ENCODE data around the gene AFAP1.
"Not testable (repeated sequence)": the region's sequence is repeated elsewhere in the genome, so short reads cannot be mapped to it uniquely, and the experiment has no call there.

AFAP1 gene

DNA sequence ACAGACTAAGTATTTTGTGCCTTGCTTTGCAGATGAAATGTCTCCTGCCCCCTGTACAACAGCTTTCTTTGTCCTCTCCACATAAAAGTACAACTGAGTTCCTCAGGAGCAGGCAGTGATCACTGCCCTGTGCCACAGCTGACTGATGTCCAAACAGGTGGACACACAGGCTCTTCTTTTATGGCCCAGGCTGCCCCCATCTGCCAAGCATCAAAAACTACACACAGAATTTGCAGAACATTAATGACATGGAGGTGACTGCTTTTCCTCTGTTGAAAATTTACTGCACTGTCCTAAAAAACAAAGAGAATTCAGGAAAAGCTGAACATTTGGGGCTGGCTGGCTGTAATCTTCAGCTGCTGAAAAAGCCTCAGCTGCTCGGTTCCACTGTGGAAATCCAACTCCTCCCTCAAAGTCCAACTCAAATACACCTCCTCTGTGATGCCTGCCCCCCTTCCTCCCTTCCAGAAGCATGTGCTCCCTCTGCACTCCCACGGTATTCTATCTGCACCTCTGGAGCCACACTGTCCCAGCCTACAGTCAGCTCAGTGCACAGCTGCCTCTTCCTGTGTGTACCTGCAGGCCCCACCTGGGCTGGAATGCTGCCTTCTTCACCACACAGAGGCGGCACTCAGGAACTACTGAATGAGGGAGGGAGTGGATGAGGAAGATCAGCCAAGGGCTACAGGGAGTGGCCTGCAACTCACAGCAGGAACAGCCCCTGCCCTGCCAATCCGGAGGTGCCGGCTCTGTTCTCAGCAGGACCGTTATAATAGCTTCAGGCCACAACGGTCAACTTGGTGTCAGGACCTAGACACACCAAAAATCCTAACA lies 10.3 kb downstream of the AFAP1 start:
- in situ Hi-C loops (cut with MboI; ENCODE audit: low sequenced_read_pairs), result no loop called here
- DNase-seq (ENCODE audit: low spot score in 2 of 2), result peak in 1 of 2 experiments; percentile 35

DNA sequence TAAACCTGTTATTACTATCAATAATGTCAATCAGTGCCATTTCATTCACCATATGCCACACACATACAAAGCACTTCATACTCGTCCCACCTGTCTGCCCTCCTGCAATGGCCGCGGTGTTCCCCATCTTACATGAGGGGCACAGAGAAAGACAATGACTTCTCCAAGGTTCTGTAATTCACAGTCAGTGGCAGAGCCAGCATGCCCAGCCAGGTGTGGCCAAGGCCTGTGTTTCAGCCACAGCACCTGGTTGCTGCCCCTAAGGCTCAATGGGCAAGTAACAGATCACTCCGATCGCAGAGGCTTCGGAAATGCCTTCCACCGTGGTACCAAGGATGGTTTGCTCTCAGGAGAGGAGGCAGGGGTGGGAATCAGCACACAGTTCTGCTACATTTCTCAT lies 10.9 kb downstream of the AFAP1 start:
- no peaks in the 10 kb centered on the region for H3K9me3 ChIP-seq
- H3K27me3 ChIP-seq (ENCODE audit: low read depth), result no peaks in the 10 kb centered on the region
- DNase-seq (ENCODE audit: low spot score in 2 of 2), result no peak
- no peak overlapping the region for H3K4me3 ChIP-seq
- no peaks in the 10 kb centered on the region for H3K36me3 ChIP-seq (replicated peaks)
- in situ Hi-C loops (cut with MboI; ENCODE audit: low sequenced_read_pairs), result no loop called here
- H3K4me1 ChIP-seq, result peaks cover 8% of the 10 kb centered on the region

More for the DNA sequence above, 10.3 kb downstream of the AFAP1 start:
- Histone ChIP-seq H3K9me3 (no peaks in the 10 kb centered on the region), H3K4me3 (no peak overlapping the region), H3K36me3 (replicated peaks) (no peaks in the 10 kb centered on the region), H3K27me3 (ENCODE audit: low read depth) (no peaks in the 10 kb centered on the region), H3K4me1 (peaks cover 3% of the 10 kb centered on the region; the same call in 1 of the 2 replicates)

DNA sequence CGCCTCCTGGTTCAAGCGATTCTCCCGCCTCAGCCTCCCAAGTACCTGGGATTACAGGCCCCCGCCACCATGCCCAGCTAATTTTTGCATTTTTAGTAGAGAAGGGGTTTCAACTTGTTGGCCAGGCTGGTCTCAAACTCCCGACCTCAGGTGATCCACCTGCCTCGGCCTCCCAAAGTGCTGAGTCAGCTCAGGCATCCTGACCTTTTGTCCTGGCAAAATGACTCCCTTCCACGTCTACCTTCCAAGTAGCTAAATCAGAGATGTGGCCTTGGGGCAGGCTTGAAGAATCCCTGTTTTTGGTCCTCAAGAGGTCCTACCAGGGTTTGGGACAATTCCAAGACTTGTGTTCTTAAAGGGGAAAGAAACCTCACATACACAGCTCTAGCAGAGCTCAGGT lies 12.8 kb downstream of the AFAP1 start:
- DNase-seq (ENCODE audit: low spot score in 2 of 2), result no peak
- Histone ChIP-seq H3K4me1 (peaks cover 10% of the 10 kb centered on the region), H3K36me3 (replicated peaks) (no peaks in the 10 kb centered on the region), H3K9me3 (no peaks in the 10 kb centered on the region), H3K27me3 (ENCODE audit: low read depth) (no peaks in the 10 kb centered on the region), H3K4me3 (no peak overlapping the region)
- in situ Hi-C loops (cut with MboI; ENCODE audit: low sequenced_read_pairs), result no loop called here

DNA sequence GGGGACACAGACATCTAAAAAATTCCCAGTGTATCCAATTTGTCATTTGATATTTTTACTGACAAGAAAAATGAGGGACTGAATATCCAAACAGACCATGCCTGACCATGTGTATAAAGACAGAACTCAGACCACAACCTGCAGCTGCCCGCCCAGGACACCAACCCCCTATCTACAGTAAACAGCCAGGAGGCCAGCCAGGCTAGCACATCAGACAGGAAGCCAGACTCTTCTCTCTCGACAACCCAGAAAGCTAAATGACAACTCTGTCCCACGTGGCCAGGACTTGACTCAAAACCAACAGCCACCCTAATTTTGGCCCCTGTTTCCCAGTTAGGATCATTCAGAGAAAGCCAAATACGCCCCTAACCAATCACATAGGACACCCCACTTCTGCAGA lies 15.1 kb downstream of the AFAP1 start:
- H3K9me3 ChIP-seq, result no peaks in the 10 kb centered on the region
- peaks cover 5% of the 10 kb centered on the region; the same call in 1 of the 2 replicates for H3K36me3 ChIP-seq (replicated peaks)
- no peak overlapping the region for H3K4me3 ChIP-seq
- DNase-seq (ENCODE audit: low spot score in 2 of 2), result no peak
- in situ Hi-C loops (cut with MboI; ENCODE audit: low sequenced_read_pairs), result no loop called here
- H3K27me3 ChIP-seq (ENCODE audit: low read depth), result no peaks in the 10 kb centered on the region
- peaks cover 7% of the 10 kb centered on the region for H3K4me1 ChIP-seq

- in situ Hi-C loops (cut with MboI; ENCODE audit: low sequenced_read_pairs), result no loop called here
- Histone ChIP-seq H3K9me3 (no peaks in the 10 kb centered on the region), H3K4me3 (no peak overlapping the region), H3K36me3 (replicated peaks) (peaks cover 5% of the 10 kb centered on the region; the same call in 1 of the 2 replicates), H3K27me3 (ENCODE audit: low read depth) (no peaks in the 10 kb centered on the region), H3K4me1 (peaks cover 7% of the 10 kb centered on the region)
- DNase-seq (ENCODE audit: low spot score in 2 of 2), result no peak
Measured at GRCh38 chr4:7924163-7924562, 15.5 kb downstream of the AFAP1 start.

DNA sequence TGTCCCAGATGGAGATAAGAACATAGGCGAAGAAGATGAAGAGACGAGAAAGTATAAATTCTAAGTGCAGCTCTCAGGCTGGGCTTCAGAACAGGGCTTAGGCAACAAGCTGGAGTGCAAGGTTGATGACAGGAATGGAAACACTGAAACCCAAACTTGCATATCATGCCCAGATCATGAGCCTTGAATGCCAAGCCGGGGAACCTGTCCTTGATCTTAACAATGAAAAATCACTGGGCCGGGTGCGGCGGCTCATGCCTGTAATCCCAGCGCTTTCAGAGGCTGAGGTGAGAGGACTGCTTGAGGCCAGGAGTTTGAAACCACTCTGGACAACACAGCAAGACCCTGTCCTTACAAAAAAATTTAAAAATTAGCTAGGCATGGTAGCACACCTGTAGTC lies 17.2 kb downstream of the AFAP1 start:
- no peaks in the 10 kb centered on the region for H3K9me3 ChIP-seq

GRCh38 chr4:7918981-7919380 lies 20.7 kb downstream of the AFAP1 start:
- DNase-seq (ENCODE audit: low spot score in 2 of 2), result no peak
- Histone ChIP-seq H3K27me3 (ENCODE audit: low read depth) (no peaks in the 10 kb centered on the region), H3K4me1 (peaks cover 4% of the 10 kb centered on the region), H3K4me3 (no peak overlapping the region), H3K9me3 (no peaks in the 10 kb centered on the region), H3K36me3 (replicated peaks) (peaks cover 5% of the 10 kb centered on the region; the same call in 1 of the 2 replicates)
- in situ Hi-C loops (cut with MboI; ENCODE audit: low sequenced_read_pairs), result no loop called here

More for the DNA sequence above, 17.2 kb downstream of the AFAP1 start:
- no peak for DNase-seq (ENCODE audit: low spot score in 2 of 2)
- peaks cover 7% of the 10 kb centered on the region for H3K4me1 ChIP-seq
- H3K4me3 ChIP-seq, result no peak overlapping the region
- in situ Hi-C loops (cut with MboI; ENCODE audit: low sequenced_read_pairs), result no loop called here
- H3K36me3 ChIP-seq (replicated peaks), result peaks cover 5% of the 10 kb centered on the region; the same call in 1 of the 2 replicates
- H3K27me3 ChIP-seq (ENCODE audit: low read depth), result no peaks in the 10 kb centered on the region

DNA sequence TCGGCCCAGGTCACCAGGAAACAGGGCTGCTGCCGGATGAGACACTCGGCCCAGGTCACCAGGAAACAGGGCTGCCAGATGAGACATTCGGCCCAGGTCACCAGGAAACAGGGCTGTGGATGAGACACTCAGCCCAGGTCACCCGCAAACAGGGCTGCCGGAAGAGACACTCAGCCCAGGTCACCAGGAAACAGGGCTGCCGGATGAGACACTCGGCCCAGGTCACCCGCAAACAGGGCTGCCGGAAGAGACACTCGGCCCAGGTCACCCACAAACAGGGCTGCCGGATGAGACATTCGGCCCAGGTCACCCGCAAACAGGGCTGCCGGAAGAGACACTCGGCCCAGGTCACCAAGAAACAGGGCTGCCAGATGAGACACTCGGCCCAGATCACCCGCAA lies 21.5 kb downstream of the AFAP1 start:
- H3K4me3 ChIP-seq; DNase-seq (ENCODE audit: low spot score in 2 of 2); H3K36me3 ChIP-seq (replicated peaks); H3K27me3 ChIP-seq (ENCODE audit: low read depth); H3K9me3 ChIP-seq; in situ Hi-C loops (cut with MboI; ENCODE audit: low sequenced_read_pairs); H3K4me1 ChIP-seq: not testable (repeated sequence)

DNA sequence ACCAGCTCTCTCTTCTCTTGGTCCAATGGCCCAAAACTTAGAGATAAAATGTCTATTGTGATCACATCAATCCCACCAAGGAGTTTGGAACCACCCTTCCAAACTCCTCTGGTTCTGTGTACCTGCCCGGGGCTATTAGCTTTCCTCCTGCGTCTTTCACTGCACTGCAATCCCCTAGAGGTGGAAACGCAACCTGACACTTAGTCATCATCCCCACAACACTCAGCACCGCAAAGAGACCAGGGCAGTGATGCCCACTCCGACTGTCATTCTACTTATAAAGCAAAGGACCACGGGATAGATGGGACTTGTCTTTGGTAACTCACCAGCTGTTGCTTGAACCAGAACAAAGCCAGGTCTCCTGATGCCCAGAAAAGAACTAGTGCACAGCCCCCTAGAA lies 22.0 kb downstream of the AFAP1 start:
- peaks cover under 1% of the 10 kb centered on the region for H3K4me1 ChIP-seq
- H3K27me3 ChIP-seq (ENCODE audit: low read depth), result no peaks in the 10 kb centered on the region
- H3K36me3 ChIP-seq (replicated peaks), result peaks cover 5% of the 10 kb centered on the region; the same call in 1 of the 2 replicates
- H3K4me3 ChIP-seq, result no peak overlapping the region
- no peaks in the 10 kb centered on the region for H3K9me3 ChIP-seq
- no peak for DNase-seq (ENCODE audit: low spot score in 2 of 2)
- in situ Hi-C loops (cut with MboI; ENCODE audit: low sequenced_read_pairs), result no loop called here

- Histone ChIP-seq H3K4me1 (peaks cover 19% of the 10 kb centered on the region), H3K4me3 (no peak overlapping the region), H3K36me3 (replicated peaks) (peaks cover 5% of the 10 kb centered on the region; the same call in 1 of the 2 replicates), H3K9me3 (no peaks in the 10 kb centered on the region), H3K27me3 (ENCODE audit: low read depth) (no peaks in the 10 kb centered on the region)
- DNase-seq (ENCODE audit: low spot score in 2 of 2), result no peak
- in situ Hi-C loops (cut with MboI; ENCODE audit: low sequenced_read_pairs), result no loop called here
Measured at GRCh38 chr4:7915875-7916242, 23.8 kb downstream of the AFAP1 start.

- Histone ChIP-seq H3K4me1 (peaks cover 33% of the 10 kb centered on the region), H3K36me3 (replicated peaks) (no peaks in the 10 kb centered on the region), H3K9me3 (no peaks in the 10 kb centered on the region), H3K4me3 (no peak overlapping the region), H3K27me3 (ENCODE audit: low read depth) (no peaks in the 10 kb centered on the region)
- in situ Hi-C loops (cut with MboI; ENCODE audit: low sequenced_read_pairs), result no loop called here
- no peak for DNase-seq (ENCODE audit: low spot score in 2 of 2)
Measured at GRCh38 chr4:7912826-7913225, 26.8 kb downstream of the AFAP1 start.

- Histone ChIP-seq H3K36me3 (replicated peaks) (no peaks in the 10 kb centered on the region), H3K4me1 (peaks cover 49% of the 10 kb centered on the region), H3K9me3 (no peaks in the 10 kb centered on the region), H3K27me3 (ENCODE audit: low read depth) (no peaks in the 10 kb centered on the region), H3K4me3 (no peak overlapping the region)
- in situ Hi-C loops (cut with MboI; ENCODE audit: low sequenced_read_pairs), result no loop called here
- DNase-seq (ENCODE audit: low spot score in 2 of 2), result peak; percentile 47 to 72
Measured at GRCh38 chr4:7910952-7911578, 28.6 kb downstream of the AFAP1 start.

DNA sequence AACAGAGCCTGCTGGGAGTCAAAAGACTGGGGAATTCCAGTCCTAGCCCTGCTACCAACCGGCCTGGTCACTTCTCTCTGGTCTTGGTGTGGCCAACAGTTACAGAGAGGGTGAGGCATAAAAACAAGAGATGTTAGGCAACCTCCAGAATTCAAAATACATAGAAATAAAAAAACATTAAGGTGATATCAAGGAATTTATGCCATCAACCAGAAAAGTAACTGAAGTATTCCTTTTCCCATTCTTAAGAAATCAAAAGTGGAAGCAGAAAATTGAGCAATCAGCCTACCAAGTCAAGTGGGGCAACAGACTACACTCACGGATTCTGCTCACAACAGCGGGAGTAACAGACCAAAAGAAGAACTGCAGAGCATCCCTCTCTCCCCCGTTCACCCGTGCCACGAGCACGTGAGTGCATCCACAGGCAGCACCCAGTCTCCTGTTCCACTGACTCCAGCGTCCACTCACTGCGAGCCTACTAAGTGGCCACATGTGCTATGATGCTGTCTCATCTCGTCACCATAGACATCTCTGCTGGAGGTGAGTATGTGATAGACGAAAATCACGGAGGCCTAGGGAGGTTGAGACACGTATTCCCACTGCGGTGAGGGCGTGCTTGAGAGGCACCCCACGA lies 29.3 kb downstream of the AFAP1 start:
- no peaks in the 10 kb centered on the region for H3K36me3 ChIP-seq (replicated peaks)
- in situ Hi-C loops (cut with MboI; ENCODE audit: low sequenced_read_pairs), result no loop called here
- DNase-seq (ENCODE audit: low spot score in 2 of 2), result no peak
- no peaks in the 10 kb centered on the region for H3K9me3 ChIP-seq
- H3K4me3 ChIP-seq, result no peak overlapping the region
- H3K4me1 ChIP-seq, result peaks cover 56% of the 10 kb centered on the region
- H3K27me3 ChIP-seq (ENCODE audit: low read depth), result no peaks in the 10 kb centered on the region
